WTC11 (cell line): ENCODE data around the gene SH3BP2. TPM values are rescaled to one million over a fixed set of nuclear protein-coding genes. Genes with fewer than 3 reads are reported as not detected.
A peak's percentile ranks its signal among the peaks of the same experiment; 100 is the strongest.

ENCODE experiments used
- ATAC-seq: fragments of 200-7000 bp; cut with Tn5 transposase; 2 replicates; pipeline ENCODE4 v1.10.0; 2021; ENCODE audit warnings: mild to moderate bottlenecking, moderate library complexity
- CTCF ChIA-PET: fragments of 300-600 bp; sonication (Branson Sonifier 250); formaldehyde crosslinking; loops from one replicate; lab custom pipeline; 2021; ENCODE audit warnings: antibody characterized with exemption; lab: Charles Lee
- POLR2A ChIA-PET: fragments of 350-600 bp; sonication (Branson Sonifier 250); formaldehyde crosslinking; loops from one replicate; lab custom pipeline; 2021; ENCODE audit warnings: antibody characterized with exemption; lab: Charles Lee
- DNase-seq: peaks from one replicate; pipeline ENCODE4 v3.0.0; 2021; ENCODE audit warnings: low spot score
- H3K27ac Mint-ChIP-seq: 2 replicates; pipeline ENCODE4 v1.8.0; 2021; ENCODE audit warnings: mixed read lengths
- H3K27me3 Mint-ChIP-seq: 2 replicates; pipeline ENCODE4 v1.8.0; 2021; ENCODE audit warnings: low read depth, mild to moderate bottlenecking, moderate library complexity, mixed read lengths
- H3K36me3 Mint-ChIP-seq: 2 replicates; pipeline ENCODE4 v1.8.0; 2021; ENCODE audit warnings: mixed read lengths
- H3K4me1 Mint-ChIP-seq: 2 replicates; pipeline ENCODE4 v1.8.0; 2022; ENCODE audit warnings: mixed read lengths
- H3K4me3 Mint-ChIP-seq: 2 replicates; pipeline ENCODE4 v1.8.0; 2021; ENCODE audit warnings: mild to moderate bottlenecking, moderate library complexity, mixed read lengths
- H3K9me3 Mint-ChIP-seq: 2 replicates; pipeline ENCODE4 v1.8.0; 2021; ENCODE audit warnings: mixed read lengths
- CBFB ChIP-seq: sonication (generic); formaldehyde crosslinking; IDR thresholded peaks from 2 replicates; pipeline ENCODE4 v1.8.1; 2022; ENCODE audit warnings: mild to moderate bottlenecking, low read depth, missing genetic modification reagents
- CREM ChIP-seq: sonication (generic); formaldehyde crosslinking; IDR thresholded peaks from 2 replicates; pipeline ENCODE4 v1.8.1; 2022; ENCODE audit warnings: mild to moderate bottlenecking, missing genetic modification reagents, moderate library complexity
- CTCF ChIP-seq: fragments of 200-600 bp; IDR thresholded peaks from 2 replicates; pipeline ENCODE4 v1.8.0; 2022; ENCODE audit warnings: antibody characterized with exemption
- FOXK1 ChIP-seq: sonication (generic); formaldehyde crosslinking; IDR thresholded peaks from 2 replicates; pipeline ENCODE4 v1.8.0; 2022; ENCODE audit warnings: mild to moderate bottlenecking, moderate library complexity, missing genetic modification reagents
- FOXP1 ChIP-seq: sonication (generic); formaldehyde crosslinking; IDR thresholded peaks from 2 replicates; pipeline ENCODE4 v1.8.0; 2022; ENCODE audit warnings: missing genetic modification reagents, mild to moderate bottlenecking, moderate library complexity, borderline replicate concordance
- GRHL2 ChIP-seq: fragments of 250-450 bp; sonication (Bioruptor Pico); IDR thresholded peaks from 2 replicates; pipeline ENCODE4 v1.8.0; 2022; ENCODE audit warnings: mild to moderate bottlenecking, moderate library complexity; ENCODE audit not compliant: insufficient replicate concordance, severe bottlenecking
- GTF2I ChIP-seq: fragments of 250-450 bp; sonication (Bioruptor Pico); conservative IDR thresholded peaks from 2 replicates; pipeline ENCODE4 v1.4.0; 2021; ENCODE audit warnings: mild to moderate bottlenecking
- HMGA2 ChIP-seq: fragments of 250-450 bp; sonication (Bioruptor Pico); IDR thresholded peaks from 2 replicates; pipeline ENCODE4 v1.4.0; 2021; ENCODE audit warnings: mild to moderate bottlenecking, moderate library complexity
- JUN ChIP-seq: sonication (generic); formaldehyde crosslinking; IDR thresholded peaks from 2 replicates; pipeline ENCODE4 v1.8.0; 2023; ENCODE audit warnings: mild to moderate bottlenecking, missing genetic modification reagents
- MLX ChIP-seq: sonication (generic); formaldehyde crosslinking; IDR thresholded peaks from 2 replicates; pipeline ENCODE4 v1.8.1; 2023; ENCODE audit warnings: mild to moderate bottlenecking, missing genetic modification reagents, moderate library complexity
- MXD4 ChIP-seq: fragments of 250-450 bp; sonication (Bioruptor Pico); IDR thresholded peaks from 2 replicates; pipeline ENCODE4 v1.8.0; 2021; ENCODE audit warnings: mild to moderate bottlenecking, moderate library complexity, borderline replicate concordance
- NFE2L1 ChIP-seq: sonication (generic); formaldehyde crosslinking; IDR thresholded peaks from 2 replicates; pipeline ENCODE4 v1.8.1; 2023; ENCODE audit warnings: missing genetic modification reagents
- NR1H2 ChIP-seq: sonication (generic); formaldehyde crosslinking; IDR thresholded peaks from 2 replicates; pipeline ENCODE4 v1.9.0; 2021; ENCODE audit warnings: mild to moderate bottlenecking, moderate library complexity, missing genetic modification reagents
- OVOL2 ChIP-seq: fragments of 250-450 bp; sonication (Bioruptor Pico); IDR thresholded peaks from 2 replicates; pipeline ENCODE4 v1.9.0; 2021; ENCODE audit warnings: mild to moderate bottlenecking, borderline replicate concordance
- PRDM15 ChIP-seq: sonication (generic); formaldehyde crosslinking; IDR thresholded peaks from 2 replicates; pipeline ENCODE4 v1.8.0; 2022; ENCODE audit warnings: missing genetic modification reagents
- SMAD3 ChIP-seq: sonication (generic); formaldehyde crosslinking; IDR thresholded peaks from 2 replicates; pipeline ENCODE4 v1.8.0; 2022; ENCODE audit warnings: missing genetic modification reagents, mild to moderate bottlenecking, borderline replicate concordance
- ZBTB21 ChIP-seq: sonication (generic); formaldehyde crosslinking; IDR thresholded peaks from 2 replicates; pipeline ENCODE4 v1.8.1; 2023; ENCODE audit warnings: mild to moderate bottlenecking, missing genetic modification reagents, borderline replicate concordance
- ZNF263 ChIP-seq: sonication (generic); formaldehyde crosslinking; IDR thresholded peaks from 2 replicates; pipeline ENCODE4 v1.8.1; 2022; ENCODE audit warnings: low read depth, mild to moderate bottlenecking, moderate library complexity, missing genetic modification reagents
- ZNF416 ChIP-seq: fragments of 250-450 bp; sonication (Bioruptor Pico); IDR thresholded peaks from 2 replicates; pipeline ENCODE4 v1.9.0; 2021; ENCODE audit warnings: mild to moderate bottlenecking, inconsistent platforms
- total RNA-seq: library from RNA; stranded (reverse); gene quantifications from 3 replicates; pipeline ENCODE4 v1.2.3, GENCODE V29; 2021
- TF ChIP-seq, protein P1 (sequence below): sonication (generic); formaldehyde crosslinking; IDR thresholded peaks from 2 replicates; pipeline ENCODE4 v1.8.1; 2023; ENCODE audit warnings: mild to moderate bottlenecking, moderate library complexity, missing genetic modification reagents
- TF ChIP-seq, protein P2 (sequence below): sonication (generic); formaldehyde crosslinking; IDR thresholded peaks from 2 replicates; pipeline ENCODE4 v1.8.1; 2023; ENCODE audit warnings: mild to moderate bottlenecking, missing genetic modification reagents, moderate library complexity
- TF ChIP-seq, protein P3 (sequence below): fragments of 250-450 bp; sonication (Bioruptor Pico); IDR thresholded peaks from 2 replicates; pipeline ENCODE4 v1.8.0; 2021; ENCODE audit warnings: mild to moderate bottlenecking
- TF ChIP-seq, protein P4 (sequence below): sonication (generic); formaldehyde crosslinking; IDR thresholded peaks from 2 replicates; pipeline ENCODE4 v1.8.1; 2023; ENCODE audit warnings: mild to moderate bottlenecking, missing genetic modification reagents

SH3BP2 gene
- total RNA-seq, 1 experiment from 2014 or later = 49.1 TPM

GRCh38 chr4:2753436-2753835, 39.4 kb upstream of the SH3BP2 start:
- CTCF ChIA-PET = no interaction called here
- Mint-ChIP-seq H3K27me3 (no peaks in the 10 kb centered on the region), H3K27ac (no peak overlapping the region; the same call in 1 of the 2 replicates)

DNA sequence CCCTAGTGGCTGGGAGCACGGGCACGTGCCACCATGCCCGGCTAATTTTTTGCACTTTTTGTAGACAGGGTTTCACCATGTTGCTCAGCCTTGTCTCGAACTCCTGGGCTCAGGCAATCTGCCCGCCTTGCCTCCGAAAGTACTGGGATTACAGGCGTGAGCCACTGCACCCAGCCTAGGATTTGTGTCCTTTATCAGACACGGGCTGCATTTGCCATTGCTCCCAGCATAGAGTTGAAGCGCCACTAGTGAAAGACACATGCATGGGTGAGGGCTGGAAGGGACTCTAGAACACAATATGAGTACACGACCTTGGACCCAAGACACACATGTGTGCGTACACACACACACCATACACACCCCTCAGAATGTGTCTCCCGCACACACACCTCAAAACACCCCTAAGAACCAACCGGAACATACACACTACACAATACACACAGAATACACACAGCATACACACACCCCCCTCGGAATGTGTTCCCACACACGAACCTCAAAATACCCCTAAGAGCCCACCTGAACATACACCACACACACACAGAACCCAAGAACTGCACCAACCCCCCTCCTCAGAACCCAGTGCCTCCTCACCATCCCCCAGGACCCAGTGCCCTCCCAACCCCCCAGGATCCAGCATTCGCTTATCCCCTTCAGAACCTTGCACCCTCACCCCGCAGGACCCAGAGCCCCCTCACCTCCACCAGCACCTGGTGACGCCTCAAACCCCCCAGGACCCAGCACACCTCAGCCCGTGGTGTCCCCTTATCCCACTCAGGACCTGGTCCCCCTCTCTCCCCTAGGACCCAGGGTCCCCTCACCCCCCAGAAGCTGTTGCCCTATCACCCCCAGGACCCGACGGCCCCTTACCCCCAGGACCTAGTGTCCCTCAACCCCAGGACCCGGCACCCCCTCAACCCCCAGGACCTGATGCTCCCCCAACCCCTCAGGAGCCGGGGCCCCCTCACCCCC, 37.8 kb upstream of the SH3BP2 start:
- Mint-ChIP-seq H3K36me3 (0 out of 2 replicates have a peak, but pooled peaks cover 2% of the 10 kb centered on the region), H3K4me1 (peaks cover 19% of the 10 kb centered on the region), H3K9me3 (no peaks in the 10 kb centered on the region), H3K27me3 (no peaks in the 10 kb centered on the region), H3K4me3 (peak overlapping the region; percentile 73), H3K27ac (peak overlapping the region; percentile 32)
- TF ChIP-seq, protein P1, sequence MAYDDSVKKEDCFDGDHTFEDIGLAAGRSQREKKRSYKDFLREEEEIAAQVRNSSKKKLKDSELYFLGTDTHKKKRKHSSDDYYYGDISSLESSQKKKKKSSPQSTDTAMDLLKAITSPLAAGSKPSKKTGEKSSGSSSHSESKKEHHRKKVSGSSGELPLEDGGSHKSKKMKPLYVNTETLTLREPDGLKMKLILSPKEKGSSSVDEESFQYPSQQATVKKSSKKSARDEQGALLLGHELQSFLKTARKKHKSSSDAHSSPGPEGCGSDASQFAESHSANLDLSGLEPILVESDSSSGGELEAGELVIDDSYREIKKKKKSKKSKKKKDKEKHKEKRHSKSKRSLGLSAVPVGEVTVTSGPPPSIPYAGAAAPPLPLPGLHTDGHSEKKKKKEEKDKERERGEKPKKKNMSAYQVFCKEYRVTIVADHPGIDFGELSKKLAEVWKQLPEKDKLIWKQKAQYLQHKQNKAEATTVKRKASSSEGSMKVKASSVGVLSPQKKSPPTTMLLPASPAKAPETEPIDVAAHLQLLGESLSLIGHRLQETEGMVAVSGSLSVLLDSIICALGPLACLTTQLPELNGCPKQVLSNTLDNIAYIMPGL (CRISPR knock-in tag) = no peak
- TF ChIP-seq OVOL2 (CRISPR knock-in tag) = no peak
- no peak for TF ChIP-seq FOXK1 (CRISPR knock-in tag)
- TF ChIP-seq, protein P2, sequence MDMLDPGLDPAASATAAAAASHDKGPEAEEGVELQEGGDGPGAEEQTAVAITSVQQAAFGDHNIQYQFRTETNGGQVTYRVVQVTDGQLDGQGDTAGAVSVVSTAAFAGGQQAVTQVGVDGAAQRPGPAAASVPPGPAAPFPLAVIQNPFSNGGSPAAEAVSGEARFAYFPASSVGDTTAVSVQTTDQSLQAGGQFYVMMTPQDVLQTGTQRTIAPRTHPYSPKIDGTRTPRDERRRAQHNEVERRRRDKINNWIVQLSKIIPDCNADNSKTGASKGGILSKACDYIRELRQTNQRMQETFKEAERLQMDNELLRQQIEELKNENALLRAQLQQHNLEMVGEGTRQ = no peak
- no peak for TF ChIP-seq ZNF263
- TF ChIP-seq ZNF416 (CRISPR knock-in tag) = no peak
- no peak for TF ChIP-seq NR1H2 (CRISPR knock-in tag)
- TF ChIP-seq PRDM15 = no peak
- TF ChIP-seq CTCF = no peak
- no peak for TF ChIP-seq CBFB
- no peak for TF ChIP-seq SMAD3 (CRISPR knock-in tag)
- TF ChIP-seq, protein P3, sequence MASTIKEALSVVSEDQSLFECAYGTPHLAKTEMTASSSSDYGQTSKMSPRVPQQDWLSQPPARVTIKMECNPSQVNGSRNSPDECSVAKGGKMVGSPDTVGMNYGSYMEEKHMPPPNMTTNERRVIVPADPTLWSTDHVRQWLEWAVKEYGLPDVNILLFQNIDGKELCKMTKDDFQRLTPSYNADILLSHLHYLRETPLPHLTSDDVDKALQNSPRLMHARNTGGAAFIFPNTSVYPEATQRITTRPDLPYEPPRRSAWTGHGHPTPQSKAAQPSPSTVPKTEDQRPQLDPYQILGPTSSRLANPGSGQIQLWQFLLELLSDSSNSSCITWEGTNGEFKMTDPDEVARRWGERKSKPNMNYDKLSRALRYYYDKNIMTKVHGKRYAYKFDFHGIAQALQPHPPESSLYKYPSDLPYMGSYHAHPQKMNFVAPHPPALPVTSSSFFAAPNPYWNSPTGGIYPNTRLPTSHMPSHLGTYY = no peak
- no peak for TF ChIP-seq HMGA2
- TF ChIP-seq MXD4 (CRISPR knock-in tag) = no peak
- TF ChIP-seq CREM = no peak
- no peak for TF ChIP-seq ZBTB21 (CRISPR knock-in tag)
- TF ChIP-seq, protein P4, sequence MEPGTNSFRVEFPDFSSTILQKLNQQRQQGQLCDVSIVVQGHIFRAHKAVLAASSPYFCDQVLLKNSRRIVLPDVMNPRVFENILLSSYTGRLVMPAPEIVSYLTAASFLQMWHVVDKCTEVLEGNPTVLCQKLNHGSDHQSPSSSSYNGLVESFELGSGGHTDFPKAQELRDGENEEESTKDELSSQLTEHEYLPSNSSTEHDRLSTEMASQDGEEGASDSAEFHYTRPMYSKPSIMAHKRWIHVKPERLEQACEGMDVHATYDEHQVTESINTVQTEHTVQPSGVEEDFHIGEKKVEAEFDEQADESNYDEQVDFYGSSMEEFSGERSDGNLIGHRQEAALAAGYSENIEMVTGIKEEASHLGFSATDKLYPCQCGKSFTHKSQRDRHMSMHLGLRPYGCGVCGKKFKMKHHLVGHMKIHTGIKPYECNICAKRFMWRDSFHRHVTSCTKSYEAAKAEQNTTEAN = no peak
- TF ChIP-seq GTF2I (CRISPR knock-in tag) = no peak
- ChIA-PET POLR2A (no interaction called here), CTCF (interaction anchor here (0.9 to 1.5 kb wide), 5 partner anchors 10 to 286 kb away, joined by 5 to 10 read pairs (median 5); partner anchors contain the start of gene RNF4)
- no peak for ATAC-seq
- DNase-seq = no peak

More at GRCh38 chr4:2753436-2753835, 39.4 kb upstream of the SH3BP2 start:
- TF ChIP-seq GRHL2 (CRISPR knock-in tag) (no peak), NFE2L1 (CRISPR knock-in tag) (no peak), FOXP1 (no peak), JUN (CRISPR knock-in tag) (no peak), MLX (CRISPR knock-in tag) (no peak), OVOL2 (CRISPR knock-in tag) (no peak)
- peaks cover 16% of the 10 kb centered on the region for H3K4me1 Mint-ChIP-seq
- no peak overlapping the region for H3K4me3 Mint-ChIP-seq
- POLR2A ChIA-PET = no interaction called here
- H3K36me3 Mint-ChIP-seq = 0 out of 2 replicates have a peak, but pooled peaks cover 2% of the 10 kb centered on the region
- H3K9me3 Mint-ChIP-seq = no peaks in the 10 kb centered on the region
- ATAC-seq (no peak), DNase-seq (no peak)
